HCT116 (cell line): ENCODE data around the gene PLEKHN1. TPM values are rescaled to one million over a fixed set of nuclear protein-coding genes. Genes with fewer than 3 reads are reported as not detected.

ENCODE experiments used
- ATAC-seq: fragments of 200-7000 bp; cut with Tn5 transposase; 2 replicates; pipeline ENCODE4 v1.9.1; 2020; ENCODE audit warnings: mild to moderate bottlenecking, moderate library complexity
- BruUV-seq: library from RNA; stranded (reverse); fragments of 400-500 nt; replicated peaks from 2 replicates; lab custom pipeline; 2021; lab: Mats Ljungman, UMichigan
- CTCF ChIA-PET: fragments of 300-600 bp; sonication (Branson Sonifier 250); formaldehyde crosslinking; loops from one replicate; lab custom pipeline; 2021; ENCODE audit warnings: antibody characterized with exemption; lab: Charles Lee
- POLR2A ChIA-PET: fragments of 300-600, 350-600 bp; sonication (Branson Sonifier 250); formaldehyde crosslinking; loops from one replicate; lab custom pipeline; 2021; ENCODE audit warnings: antibody characterized with exemption; lab: Charles Lee
- RAD21 ChIA-PET, 2 experiments: fragments of 300-600 bp; sonication (Branson Sonifier 250); formaldehyde crosslinking; loops; one replicate each; lab custom pipeline; 2023; ENCODE audit warnings: low total read pairs in 2 of 2; ENCODE audit not compliant: uncharacterized antibody in 2 of 2, unreplicated experiment in 2 of 2, low non-redundant PET in 1 of 2; lab: Charles Lee
- DNase-seq: peaks from one replicate; pipeline ENCODE4 v3.0.0-alpha.2; 2010; ENCODE audit warnings: low read depth, low spot score
- H2AFZ ChIP-seq: fragments of 200-600 bp; shearing (Covaris generic), sonication (generic); 2 replicates; pipeline ENCODE4 v1.6.1; 2017; ENCODE audit warnings: low read depth, mixed run types, mixed read lengths, antibody characterized with exemption, low read length; ENCODE audit not compliant: poor library complexity, severe bottlenecking
- H3K27ac ChIP-seq: 2 replicates; pipeline ENCODE4 v1.5.1; 2012; ENCODE audit warnings: low read depth, low read length
- H3K27me3 ChIP-seq: fragments of 200-600 bp; sonication (generic); 2 replicates; pipeline ENCODE4 v1.6.1; 2016; ENCODE audit warnings: mixed run types, low read length, mixed read lengths; ENCODE audit not compliant: insufficient read depth
- H3K36me3 ChIP-seq, 2 experiments: fragments of 200-500 bp in 1 of 2; fragments of 200-600 bp in 1 of 2; sonication (Bioruptor generic) in 1 of 2; sonication (generic) in 1 of 2; 2 replicates each; pipeline versions ENCODE4 v1.5.1 to v1.6.1; 2014 to 2016; ENCODE audit warnings: low read length in 2 of 2, inconsistent platforms in 1 of 2, mixed read lengths in 1 of 2, mixed run types in 1 of 2; ENCODE audit not compliant: insufficient read depth in 2 of 2, control insufficient read depth in 1 of 2
- H3K4me1 ChIP-seq, 2 experiments: fragments of 200-600 bp in 1 of 2; sonication (generic) in 1 of 2; 2 replicates each; pipeline versions ENCODE4 v1.5.1 to v1.6.1; 2012 to 2017; ENCODE audit warnings: low read length in 2 of 2, inconsistent platforms in 1 of 2, mild to moderate bottlenecking in 1 of 2, mixed read lengths in 1 of 2, mixed run types in 1 of 2, moderate library complexity in 1 of 2; ENCODE audit not compliant: insufficient read depth in 2 of 2, control insufficient read depth in 1 of 2
- H3K4me2 ChIP-seq: fragments of 200-600 bp; sonication (generic); 2 replicates; pipeline ENCODE4 v1.6.1; 2017; ENCODE audit warnings: mixed run types, low read length, mixed read lengths
- H3K4me3 ChIP-seq, 2 experiments: fragments of 200-600 bp in 1 of 2; sonication (generic) in 1 of 2; replicated peaks in 1 of 2; 2 replicates each; pipeline ENCODE4 v1.5.1; 2011 to 2016; ENCODE audit warnings: low read length in 2 of 2, control low read depth in 1 of 2, low read depth in 1 of 2, mild to moderate bottlenecking in 1 of 2, mixed read lengths in 1 of 2, mixed run types in 1 of 2
- H3K79me2 ChIP-seq: fragments of 200-600 bp; sonication (generic); 2 replicates; pipeline ENCODE4 v1.6.1; 2017; ENCODE audit warnings: mild to moderate bottlenecking, mixed run types, low read length, moderate library complexity, mixed read lengths; ENCODE audit not compliant: insufficient read depth
- H3K9ac ChIP-seq: fragments of 200-600 bp; sonication (generic); 2 replicates; pipeline ENCODE4 v1.6.1; 2016; ENCODE audit warnings: low read length, mixed read lengths
- H3K9me2 ChIP-seq: fragments of 200-600 bp; sonication (generic), shearing (Covaris generic); 2 replicates; pipeline ENCODE4 v1.6.1; 2017; ENCODE audit warnings: mixed run types, mild to moderate bottlenecking, moderate library complexity; ENCODE audit not compliant: insufficient read depth
- H3K9me3 ChIP-seq, 2 experiments: fragments of 200-500 bp in 1 of 2; fragments of 200-600 bp in 1 of 2; sonication (Bioruptor generic) in 1 of 2; sonication (generic) in 1 of 2; 2 replicates each; pipeline ENCODE4 v1.6.1; 2014 to 2017; ENCODE audit warnings: low read length in 2 of 2, mixed read lengths in 2 of 2, inconsistent platforms in 1 of 2, low read depth in 1 of 2, mild to moderate bottlenecking in 1 of 2, mixed run types in 1 of 2, moderate library complexity in 1 of 2; ENCODE audit not compliant: control insufficient read depth in 1 of 2, insufficient read depth in 1 of 2
- H4K20me1 ChIP-seq: fragments of 200-600 bp; sonication (generic), shearing (Covaris generic); 2 replicates; pipeline ENCODE4 v1.6.1; 2017; ENCODE audit warnings: mixed run types, mild to moderate bottlenecking, moderate library complexity; ENCODE audit not compliant: insufficient read depth
- EZH2 ChIP-seq: fragments of 200-600 bp; sonication (generic); IDR thresholded peaks from 2 replicates; pipeline ENCODE4 v1.6.1; 2017; ENCODE audit warnings: antibody characterized with exemption, mixed run types
- EZH2phosphoT487 ChIP-seq: fragments of 200-600 bp; IDR thresholded peaks from 2 replicates; pipeline ENCODE4 v1.6.1; 2018; ENCODE audit warnings: antibody characterized with exemption, borderline replicate concordance
- FOSL1 ChIP-seq: IDR thresholded peaks from 2 replicates; pipeline ENCODE4 v1.6.1; 2012; ENCODE audit warnings: low read depth
- MAX ChIP-seq: IDR thresholded peaks from 2 replicates; pipeline ENCODE4 v1.6.1; 2012
- SIN3A ChIP-seq: IDR thresholded peaks from 2 replicates; pipeline ENCODE4 v1.6.1; 2012; ENCODE audit warnings: low read depth
- SRF ChIP-seq: IDR thresholded peaks from 2 replicates; pipeline ENCODE4 v1.6.1; 2012; ENCODE audit warnings: low read depth
- TCF7L2 ChIP-seq: IDR thresholded peaks from 2 replicates; pipeline ENCODE4 v1.7.0; 2011; ENCODE audit warnings: borderline replicate concordance, inconsistent platforms; ENCODE audit not compliant: insufficient read depth, insufficient read length; ENCODE audit errors: extremely low read depth
- ZFX ChIP-seq: fragments of 450-650 bp; IDR thresholded peaks from 2 replicates; pipeline ENCODE4 v1.6.1; 2017
- ZNF274 ChIP-seq: fragments of 200-500 bp; sonication (Bioruptor generic); IDR thresholded peaks from 2 replicates; pipeline ENCODE4 v1.6.1; 2014; ENCODE audit warnings: mild to moderate bottlenecking, low read depth, low read length, inconsistent platforms
- intact Hi-C: fragments of 100-400 bp; cut with micrococcal nuclease; formaldehyde crosslinking; loops from 2 replicates; pipeline ENCODE4 v1.10.0; 2022
- total RNA-seq: library from RNA; stranded (reverse); gene quantifications from one replicate; pipeline ENCODE4 v1.2.1, GENCODE V29; 2021; ENCODE audit not compliant: unreplicated experiment

The PLEKHN1 gene
- total RNA-seq, 1 experiment from 2014 or later = 11.6 TPM

DNA sequence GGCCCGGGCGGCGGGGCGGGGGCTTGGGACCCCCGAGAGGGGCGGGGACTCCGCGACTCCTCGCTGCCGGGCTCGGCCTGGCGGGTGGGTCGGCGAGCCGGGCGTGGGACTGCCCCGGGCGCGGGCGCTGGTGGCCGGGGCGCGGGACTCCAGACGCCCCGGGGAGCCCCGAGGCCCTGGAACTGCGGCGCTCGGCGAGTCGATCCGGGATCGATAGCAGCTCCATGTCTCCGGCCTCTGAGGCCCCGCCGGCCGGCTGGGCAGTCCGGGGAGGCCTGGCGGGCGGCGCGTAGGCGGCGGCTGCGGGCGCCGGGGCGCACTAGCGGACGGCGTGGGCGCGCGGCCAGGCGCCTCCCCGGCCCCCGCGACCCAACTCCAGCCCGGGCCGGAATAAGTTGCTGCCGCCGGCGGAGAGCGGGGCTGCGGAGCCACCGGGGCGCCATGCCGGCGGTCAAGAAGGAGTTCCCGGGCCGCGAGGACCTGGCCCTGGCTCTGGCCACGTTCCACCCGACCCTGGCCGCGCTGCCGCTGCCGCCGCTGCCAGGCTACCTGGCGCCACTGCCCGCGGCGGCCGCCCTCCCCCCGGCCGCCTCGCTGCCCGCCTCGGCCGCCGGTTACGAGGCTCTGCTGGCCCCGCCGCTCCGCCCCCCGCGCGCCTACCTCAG is 42.2 kb upstream of the PLEKHN1 start (continued):
- no peak for TF ChIP-seq SRF
- TF ChIP-seq FOSL1 = no peak
- TF ChIP-seq ZNF274 = no peak

- ChIA-PET RAD21 (no interaction called here), POLR2A (no interaction called here), CTCF (no interaction called here)
- DNase-seq (no peak), ATAC-seq (peak; percentile 28)
- H3K36me3 ChIP-seq = no peaks in the 10 kb centered on the region
- peaks cover 25% of the 10 kb centered on the region; the same call in 1 of the 2 replicates for H3K27me3 ChIP-seq
- H3K27ac ChIP-seq = peak overlapping the region; percentile 74; the same call in 1 of the 2 replicates
- TF ChIP-seq TCF7L2 (peak; percentile 77), MAX (peak; percentile 62; the same call in 1 of the 2 replicates), SIN3A (no peak), EZH2 (peak; percentile 95; the same call in 1 of the 2 replicates), ZFX (peak; percentile 63; the same call in 1 of the 2 replicates), FOSL1 (no peak), EZH2phosphoT487 (0 out of 2 replicates have a peak, but pooled peaks have one; percentile 68)
- no peaks in the 10 kb centered on the region for H3K9me2 ChIP-seq
- H3K9ac ChIP-seq = peak overlapping the region; percentile 45
- no TSS peak for BruUV-seq
- no peaks in the 10 kb centered on the region for H3K9me3 ChIP-seq
- peaks cover 34 to 49% of the 10 kb centered on the region in 2 experiments for H3K4me1 ChIP-seq
- intact Hi-C loops = loop anchor here (2.0 kb wide), 1 partner anchor 16 kb away; no protein-coding TSS in a partner anchor
- H3K4me3 ChIP-seq = peak overlapping the region; percentile 43 to 61
- H3K79me2 ChIP-seq = no peaks in the 10 kb centered on the region
- peak overlapping the region; percentile 90 for H3K4me2 ChIP-seq
- H2AFZ ChIP-seq = no peak overlapping the region
- H4K20me1 ChIP-seq = no peaks in the 10 kb centered on the region
Observed at GRCh38 chr1:924656-925560, 41.4 kb upstream of the PLEKHN1 start.
